Mesenchymal stem cell (in vitro differentiated cells and primary cell): Measurements from ENCODE around the gene DHTKD1.

Source experiments
- DNase-seq: peaks from one replicate; pipeline ENCODE4 v3.0.0-alpha.2; 2013
- H2AFZ ChIP-seq: one replicate; pipeline ENCODE4 v1.6.1; 2013; ENCODE audit warnings: low read depth, mild to moderate bottlenecking, control low read depth, inconsistent platforms, low read length, moderate library complexity
- H2AK5ac ChIP-seq: 2 replicates; pipeline ENCODE4 v1.6.1; 2013; ENCODE audit warnings: low read length, moderate library complexity, mild to moderate bottlenecking, inconsistent platforms; ENCODE audit not compliant: severe bottlenecking
- H2BK120ac ChIP-seq: one replicate; pipeline ENCODE4 v1.6.1; 2013; ENCODE audit warnings: low read depth, mild to moderate bottlenecking, inconsistent platforms, low read length, moderate library complexity
- H2BK12ac ChIP-seq, 2 experiments: one replicate each; pipeline ENCODE4 v1.6.1; 2013; ENCODE audit warnings: inconsistent platforms in 2 of 2, low read length in 2 of 2, mild to moderate bottlenecking in 2 of 2, moderate library complexity in 2 of 2, control low read depth in 1 of 2
- H2BK15ac ChIP-seq: one replicate; pipeline ENCODE4 v1.6.1; 2013; ENCODE audit warnings: mild to moderate bottlenecking, low read depth, inconsistent platforms; ENCODE audit not compliant: poor library complexity, severe bottlenecking
- H2BK5ac ChIP-seq: 2 replicates; pipeline ENCODE4 v1.6.1; 2013; ENCODE audit warnings: low read depth, mild to moderate bottlenecking, low read length, control low read depth, inconsistent platforms; ENCODE audit not compliant: poor library complexity, severe bottlenecking
- H3K14ac ChIP-seq, 2 experiments: one replicate each; pipeline ENCODE4 v1.6.1; 2013; ENCODE audit warnings: inconsistent platforms in 2 of 2, low read length in 2 of 2, control low read depth in 1 of 2, mild to moderate bottlenecking in 1 of 2, moderate library complexity in 1 of 2
- H3K18ac ChIP-seq, 2 experiments: one replicate each; pipeline ENCODE4 v1.6.1; 2013; ENCODE audit warnings: inconsistent platforms in 2 of 2, low read length in 2 of 2, control low read depth in 1 of 2, low read depth in 1 of 2, mild to moderate bottlenecking in 1 of 2
- H3K23ac ChIP-seq, 2 experiments: one replicate each; pipeline ENCODE4 v1.6.1; 2013; ENCODE audit warnings: inconsistent platforms in 2 of 2, low read length in 2 of 2, mild to moderate bottlenecking in 2 of 2, moderate library complexity in 2 of 2, control low read depth in 1 of 2
- H3K27ac ChIP-seq: 2 replicates; pipeline ENCODE4 v1.5.1; 2013; ENCODE audit warnings: mild to moderate bottlenecking, moderate library complexity, low read length, control low read depth, inconsistent platforms; ENCODE audit not compliant: poor library complexity, severe bottlenecking
- H3K27me3 ChIP-seq, 2 experiments: 2 replicates each; pipeline versions ENCODE4 v1.6.1 to v1.7.0; 2013; ENCODE audit warnings: low read length in 2 of 2, mild to moderate bottlenecking in 2 of 2, moderate library complexity in 2 of 2, control low read depth in 1 of 2, inconsistent platforms in 1 of 2; ENCODE audit not compliant: control insufficient read depth in 1 of 2, insufficient read depth in 1 of 2
- H3K36me3 ChIP-seq, 2 experiments: 2 replicates each; pipeline versions ENCODE4 v1.6.1 to v1.7.0; 2013; ENCODE audit warnings: low read length in 2 of 2, control low read depth in 1 of 2, inconsistent platforms in 1 of 2, low read depth in 1 of 2, mild to moderate bottlenecking in 1 of 2; ENCODE audit not compliant: insufficient read depth in 2 of 2, control insufficient read depth in 1 of 2
- H3K4ac ChIP-seq, 2 experiments: one replicate each; pipeline ENCODE4 v1.6.1; 2013; ENCODE audit warnings: inconsistent platforms in 2 of 2, low read length in 2 of 2, mild to moderate bottlenecking in 2 of 2, moderate library complexity in 2 of 2, control low read depth in 1 of 2, low read depth in 1 of 2
- H3K4me1 ChIP-seq: 2 replicates; pipeline ENCODE4 v1.6.1; 2013; ENCODE audit warnings: low read depth, low read length, control low read depth; ENCODE audit not compliant: control insufficient read depth, insufficient read depth
- H3K4me2 ChIP-seq: 2 replicates; pipeline ENCODE4 v1.6.1; 2013; ENCODE audit warnings: low read length, mild to moderate bottlenecking, inconsistent platforms; ENCODE audit not compliant: poor library complexity, severe bottlenecking
- H3K4me3 ChIP-seq, 2 experiments: 2 replicates each; pipeline versions ENCODE4 v1.5.1 to v1.7.0; 2013; ENCODE audit warnings: low read length in 2 of 2, mild to moderate bottlenecking in 2 of 2, control low read depth in 1 of 2, low read depth in 1 of 2; ENCODE audit not compliant: insufficient read depth in 1 of 2
- H3K79me1 ChIP-seq: replicated peaks from 2 replicates; pipeline ENCODE4 v1.6.1; 2013; ENCODE audit warnings: mild to moderate bottlenecking, control low read depth, low read length, inconsistent platforms; ENCODE audit not compliant: poor library complexity, severe bottlenecking
- H3K9ac ChIP-seq: 2 replicates; pipeline ENCODE4 v1.7.0; 2013; ENCODE audit warnings: mild to moderate bottlenecking, low read length, moderate library complexity
- H3K9me3 ChIP-seq: 2 replicates; pipeline ENCODE4 v1.7.0; 2013; ENCODE audit warnings: mild to moderate bottlenecking, low read length; ENCODE audit not compliant: control insufficient read depth
- H4K8ac ChIP-seq: one replicate; pipeline ENCODE4 v1.6.1; 2013; ENCODE audit warnings: inconsistent platforms, mild to moderate bottlenecking, low read length, moderate library complexity
- H4K91ac ChIP-seq: one replicate; pipeline ENCODE4 v1.6.1; 2013; ENCODE audit warnings: mild to moderate bottlenecking, low read length, inconsistent platforms
- WGBS: methylation state at CpG from one replicate; pipeline ENCODE4 v1.1.7; 2013; ENCODE audit warnings: mixed read lengths; 5-methylcytosine and 5-hydroxymethylcytosine counted together

DHTKD1 gene

GRCh38 chr10:12111528-12111927, 42.8 kb downstream of the DHTKD1 start:
- Histone ChIP-seq H3K4me3 (no peak overlapping the region), H2BK12ac (no peak overlapping the region), H3K4ac (no peak overlapping the region), H4K8ac (no peak overlapping the region), H3K23ac (no peak overlapping the region), H2AFZ (no peak overlapping the region), H3K79me1 (no peaks in the 10 kb centered on the region), H3K27ac (no peak overlapping the region), H2BK5ac (no peak overlapping the region), H3K18ac (no peak overlapping the region), H4K91ac (no peak overlapping the region), H2AK5ac (no peak overlapping the region), H3K9me3 (no peaks in the 10 kb centered on the region), H2BK15ac (no peak overlapping the region), H3K27me3 (no peaks in the 10 kb centered on the region), H3K9ac (no peak overlapping the region), H3K36me3 (peaks cover 27 to 46% of the 10 kb centered on the region in 2 experiments), H3K4me2 (no peak overlapping the region), H2BK120ac (no peak overlapping the region), H3K4me1 (no peaks in the 10 kb centered on the region), H3K14ac (no peak overlapping the region)
- DNase-seq: no peak

GRCh38 chr10:12113627-12114026, 44.9 kb downstream of the DHTKD1 start:
- Histone ChIP-seq H3K9me3 (no peaks in the 10 kb centered on the region), H3K4ac (no peak overlapping the region), H3K4me1 (no peaks in the 10 kb centered on the region), H3K27ac (no peak overlapping the region), H2BK5ac (no peak overlapping the region), H2AFZ (no peak overlapping the region), H2BK12ac (no peak overlapping the region), H3K36me3 (peaks cover 25 to 39% of the 10 kb centered on the region in 2 experiments), H3K14ac (no peak overlapping the region), H3K27me3 (no peaks in the 10 kb centered on the region), H3K79me1 (no peaks in the 10 kb centered on the region), H3K18ac (no peak overlapping the region), H4K8ac (no peak overlapping the region), H3K9ac (no peak overlapping the region), H2AK5ac (no peak overlapping the region), H3K4me3 (no peak overlapping the region), H4K91ac (no peak overlapping the region), H3K23ac (no peak overlapping the region), H2BK15ac (no peak overlapping the region), H3K4me2 (no peak overlapping the region), H2BK120ac (no peak overlapping the region)
- DNase-seq: no peak
- WGBS: 100% methylated on average over 2 of the region's 2 CpGs

GRCh38 chr10:12121673-12122072, 52.9 kb downstream of the DHTKD1 start:
- Histone ChIP-seq H2BK12ac (no peak overlapping the region), H3K23ac (no peak overlapping the region), H3K36me3 (peaks cover 25 to 44% of the 10 kb centered on the region in 2 experiments), H3K4me2 (no peak overlapping the region), H2AK5ac (no peak overlapping the region), H3K9ac (no peak overlapping the region), H2AFZ (no peak overlapping the region), H2BK15ac (no peak overlapping the region), H3K27me3 (no peaks in the 10 kb centered on the region), H2BK5ac (no peak overlapping the region), H3K4me3 (no peak overlapping the region), H3K4ac (no peak overlapping the region), H4K8ac (no peak overlapping the region), H2BK120ac (no peak overlapping the region), H3K18ac (no peak overlapping the region), H3K27ac (no peak overlapping the region), H4K91ac (no peak overlapping the region), H3K9me3 (no peaks in the 10 kb centered on the region), H3K14ac (no peak overlapping the region), H3K4me1 (no peaks in the 10 kb centered on the region), H3K79me1 (peaks cover 3% of the 10 kb centered on the region)
- WGBS: 100% methylated on average over 3 of the region's 4 CpGs
- no peak for DNase-seq

GRCh38 chr10:12129222-12130111, 60.7 kb downstream of the DHTKD1 start, which contains the start of gene SEC61A2:
Gene SEC61A2 (plus strand): TSS chr10:12129677. CDS start chr10:12129788, 111 bp downstream.
- Histone ChIP-seq H4K8ac (peak within 1 kb of the TSS; percentile 88), H3K4ac (peak within 1 kb of the TSS; percentile 60 to 90), H2AFZ (peak within 1 kb of the TSS; percentile 99), H3K36me3 (peaks cover 5 to 16% of the 10 kb centered on the region in 2 experiments), H4K91ac (peak within 1 kb of the TSS; percentile 74), H2BK15ac (peak within 1 kb of the TSS; percentile 96), H2BK5ac (peak within 1 kb of the TSS; percentile 4), H2BK12ac (peak within 1 kb of the TSS in 1 of 2 experiments; percentile 37), H3K14ac (peak within 1 kb of the TSS; percentile 74 to 98), H3K9ac (peak within 1 kb of the TSS; percentile 94), H3K27ac (peak within 1 kb of the TSS; percentile 72), H3K27me3 (no peaks in the 10 kb centered on the region), H3K23ac (peak within 1 kb of the TSS in 1 of 2 experiments; percentile 97), H3K18ac (peak within 1 kb of the TSS; percentile 89 to 98), H3K4me1 (no peaks in the 10 kb centered on the region), H2BK120ac (peak within 1 kb of the TSS; percentile 56), H3K4me3 (peak within 1 kb of the TSS; percentile 88 to 99), H3K4me2 (peak within 1 kb of the TSS; percentile 67), H3K9me3 (no peaks in the 10 kb centered on the region), H3K79me1 (peaks cover 10% of the 10 kb centered on the region), H2AK5ac (no peak within 1 kb of the TSS)
- DNase-seq: peak; percentile 90
- WGBS: 1% methylated on average over 75 of the region's 108 CpGs
